ENCODE data around the gene ACADVL.

The ACADVL gene

DNA sequence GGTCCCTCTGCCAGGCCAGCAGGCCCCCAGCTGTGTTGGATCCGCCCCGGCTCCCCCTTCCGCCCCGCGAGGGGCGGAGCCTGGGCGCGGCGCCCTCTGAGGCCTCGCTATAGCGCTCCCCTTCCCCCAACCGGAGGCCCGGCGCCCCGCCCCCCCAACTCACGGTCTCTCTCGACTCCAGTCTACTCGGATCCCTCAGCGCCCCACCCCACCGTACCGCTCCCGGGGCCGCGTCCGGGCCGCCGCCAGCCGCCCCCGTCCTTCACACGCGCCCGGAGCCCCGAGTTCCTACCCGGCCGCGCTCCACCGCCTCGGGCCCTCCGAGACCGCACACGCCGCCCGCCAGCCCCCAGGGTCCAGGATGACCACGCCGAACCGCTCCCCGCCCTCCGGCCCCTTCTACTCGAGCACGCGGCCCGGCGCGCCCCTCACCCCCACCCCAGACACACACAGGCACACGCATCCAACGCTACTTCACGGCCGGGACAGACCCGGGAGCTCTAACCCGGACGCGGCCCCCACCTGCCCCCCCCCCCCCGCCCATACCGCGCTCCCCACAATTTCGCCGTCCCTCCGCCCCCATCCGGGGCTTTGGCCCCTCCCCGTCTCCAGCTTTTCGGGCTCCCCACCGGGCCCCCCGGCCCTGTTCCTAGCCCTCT, 18.2 kb downstream of the ACADVL start:
- H3K4me3 ChIP-seq (ENCODE audit: low read length), result peak overlapping the region; percentile 94
- DNase-seq (ENCODE audit: low read depth), result peak; percentile 57
- TF ChIP-seq, protein P1, sequence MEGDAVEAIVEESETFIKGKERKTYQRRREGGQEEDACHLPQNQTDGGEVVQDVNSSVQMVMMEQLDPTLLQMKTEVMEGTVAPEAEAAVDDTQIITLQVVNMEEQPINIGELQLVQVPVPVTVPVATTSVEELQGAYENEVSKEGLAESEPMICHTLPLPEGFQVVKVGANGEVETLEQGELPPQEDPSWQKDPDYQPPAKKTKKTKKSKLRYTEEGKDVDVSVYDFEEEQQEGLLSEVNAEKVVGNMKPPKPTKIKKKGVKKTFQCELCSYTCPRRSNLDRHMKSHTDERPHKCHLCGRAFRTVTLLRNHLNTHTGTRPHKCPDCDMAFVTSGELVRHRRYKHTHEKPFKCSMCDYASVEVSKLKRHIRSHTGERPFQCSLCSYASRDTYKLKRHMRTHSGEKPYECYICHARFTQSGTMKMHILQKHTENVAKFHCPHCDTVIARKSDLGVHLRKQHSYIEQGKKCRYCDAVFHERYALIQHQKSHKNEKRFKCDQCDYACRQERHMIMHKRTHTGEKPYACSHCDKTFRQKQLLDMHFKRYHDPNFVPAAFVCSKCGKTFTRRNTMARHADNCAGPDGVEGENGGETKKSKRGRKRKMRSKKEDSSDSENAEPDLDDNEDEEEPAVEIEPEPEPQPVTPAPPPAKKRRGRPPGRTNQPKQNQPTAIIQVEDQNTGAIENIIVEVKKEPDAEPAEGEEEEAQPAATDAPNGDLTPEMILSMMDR (conservative IDR thresholded peaks at IDR 0.05; ENCODE audit: low read length), result no peak

DNA sequence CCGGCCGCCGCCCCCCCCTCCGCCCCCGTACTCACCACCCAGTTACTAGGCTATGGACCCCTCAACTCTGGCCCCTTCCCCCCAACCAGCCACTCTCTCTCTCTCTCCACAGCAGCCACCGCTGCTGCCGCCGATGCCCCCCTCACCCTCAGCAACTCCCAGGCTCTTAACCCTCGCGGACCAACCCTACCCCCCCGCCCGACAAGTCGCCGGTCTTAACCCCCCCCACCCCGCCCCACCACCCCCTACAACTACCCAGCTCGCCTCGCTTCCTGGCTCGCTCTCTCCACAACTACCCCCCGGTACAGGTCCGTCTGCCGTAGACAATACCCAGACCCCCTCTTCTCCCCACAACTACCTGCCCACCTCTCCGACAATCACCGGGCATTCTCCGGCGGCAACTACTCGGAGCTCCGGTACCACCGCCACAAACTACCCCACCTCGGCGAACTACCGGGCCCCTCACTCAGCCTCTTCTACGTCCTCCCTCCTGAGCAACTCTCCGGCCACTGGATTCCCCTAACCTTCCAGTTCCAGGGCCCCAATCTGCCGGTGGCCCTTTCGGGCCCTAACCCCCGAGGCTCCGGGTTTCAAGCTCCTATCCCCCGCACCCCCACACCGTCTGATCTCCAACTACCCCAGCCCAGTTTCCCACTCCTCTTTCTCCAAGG, 18.8 kb downstream of the ACADVL start:
- DNase-seq (ENCODE audit: low read depth), result peak; percentile 42
- TF ChIP-seq, protein P1 (conservative IDR thresholded peaks at IDR 0.05; ENCODE audit: low read length), result no peak
- H3K4me3 ChIP-seq (ENCODE audit: low read length), result peak overlapping the region; percentile 94

GRCh38 chr17:7239091-7240027, 19.6 kb downstream of the ACADVL start, which contains the start of gene PHF23:
Gene PHF23 (minus strand): TSS chr17:7239457. CDS start chr17:7239279, 178 bp downstream.
- TF ChIP-seq, protein P1 (conservative IDR thresholded peaks at IDR 0.05; ENCODE audit: low read length), result no peak
- peak within 1 kb of the TSS; percentile 100 for H3K4me3 ChIP-seq (ENCODE audit: low read length)
- DNase-seq (ENCODE audit: low read depth), result peak; percentile 99

DNA sequence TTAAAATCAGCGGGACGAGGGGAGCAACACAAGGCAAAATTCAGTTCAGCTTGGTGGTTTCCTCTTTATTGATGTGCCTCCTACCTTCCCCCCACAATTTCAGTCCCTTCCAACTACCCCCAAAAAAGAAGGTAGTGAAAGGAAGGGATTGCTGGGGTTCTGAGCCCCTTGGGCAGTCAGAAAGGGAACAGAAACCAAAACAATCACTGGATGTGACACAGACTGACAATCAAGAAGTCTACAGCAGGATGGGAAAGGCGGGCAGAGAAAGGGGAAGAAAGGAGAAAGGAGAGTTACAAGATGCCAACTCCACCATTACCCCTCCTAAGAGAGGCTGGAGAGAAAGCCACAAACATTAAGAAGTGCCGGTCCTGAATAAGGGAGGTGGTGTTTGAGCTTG, 20.6 kb downstream of the ACADVL start:
- TF ChIP-seq, protein P1 (conservative IDR thresholded peaks at IDR 0.05; ENCODE audit: low read length), result no peak
- no peak for DNase-seq (ENCODE audit: low read depth)
- H3K4me3 ChIP-seq (ENCODE audit: low read length), result peak overlapping the region; percentile 100

- H3K4me3 ChIP-seq (ENCODE audit: low read length), result peak overlapping the region; percentile 100
- peak; percentile 36 for DNase-seq (ENCODE audit: low read depth)
- TF ChIP-seq, protein P1 (conservative IDR thresholded peaks at IDR 0.05; ENCODE audit: low read length), result no peak
Measured at GRCh38 chr17:7241090-7241733, 21.5 kb downstream of the ACADVL start.

DNA sequence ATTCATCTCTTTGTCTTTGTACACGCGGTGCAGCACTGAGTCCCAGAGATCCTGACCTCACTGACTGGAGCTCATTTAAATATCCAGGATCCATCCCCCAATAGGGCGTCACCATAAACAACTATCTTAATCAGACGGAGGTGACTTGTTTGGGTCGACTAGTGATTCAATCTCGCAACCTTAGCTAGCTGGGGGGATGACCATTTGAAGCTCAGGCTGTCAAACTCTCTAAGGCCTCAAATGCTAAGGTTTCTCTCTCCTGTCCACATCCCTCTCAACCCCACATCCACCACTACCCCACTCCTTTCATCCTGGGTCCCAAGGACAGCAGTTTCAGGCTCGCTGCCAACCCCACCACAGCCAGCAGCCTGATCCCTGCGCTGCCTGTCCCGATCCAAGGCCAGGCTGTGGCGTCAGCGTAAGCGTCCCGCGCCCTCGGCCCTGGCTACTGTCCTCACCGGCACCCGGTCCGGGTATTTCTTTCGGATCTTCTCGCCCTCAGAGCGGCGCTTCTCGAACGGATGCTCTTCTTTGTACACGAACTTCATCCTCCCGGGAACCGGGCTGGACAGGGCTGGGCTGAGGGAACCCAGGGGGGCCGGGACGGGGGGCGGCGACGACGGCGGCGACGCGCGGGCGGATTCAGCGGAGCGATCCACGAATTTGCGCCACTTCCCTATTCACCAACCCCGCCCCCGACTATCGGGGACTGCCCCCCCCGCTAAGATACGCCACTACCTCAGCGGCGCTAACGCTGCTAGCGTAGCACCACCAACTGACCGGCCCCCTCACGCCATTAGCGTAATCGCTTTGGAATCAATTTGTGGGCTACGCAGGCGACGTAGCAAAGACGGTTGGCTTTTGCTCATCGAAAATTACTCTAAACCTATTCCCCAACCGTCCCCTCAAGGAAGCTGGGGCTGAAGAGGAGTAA, 22.3 kb downstream of the ACADVL start, which contains the start of gene GABARAP:
TSS of gene GABARAP (minus strand) at position 667 of the 934 bp plus-strand sequence. CDS start at position 548, 119 bp downstream.
- DNase-seq (ENCODE audit: low read depth), result peak; percentile 92
- H3K4me3 ChIP-seq (ENCODE audit: low read length), result peak within 1 kb of the TSS; percentile 100
- TF ChIP-seq, protein P1 (conservative IDR thresholded peaks at IDR 0.05; ENCODE audit: low read length), result no peak
